HG03175 (cell line): ENCODE measurements around the gene MTG1.

ENCODE experiments used
- ATAC-seq: cut with Tn5 transposase; IDR thresholded peaks from one replicate; pipeline ENCODE4 v1.9.1; 2021; ENCODE audit warnings: mild to moderate bottlenecking, moderate library complexity; ENCODE audit not compliant: unreplicated experiment

The MTG1 gene

DNA sequence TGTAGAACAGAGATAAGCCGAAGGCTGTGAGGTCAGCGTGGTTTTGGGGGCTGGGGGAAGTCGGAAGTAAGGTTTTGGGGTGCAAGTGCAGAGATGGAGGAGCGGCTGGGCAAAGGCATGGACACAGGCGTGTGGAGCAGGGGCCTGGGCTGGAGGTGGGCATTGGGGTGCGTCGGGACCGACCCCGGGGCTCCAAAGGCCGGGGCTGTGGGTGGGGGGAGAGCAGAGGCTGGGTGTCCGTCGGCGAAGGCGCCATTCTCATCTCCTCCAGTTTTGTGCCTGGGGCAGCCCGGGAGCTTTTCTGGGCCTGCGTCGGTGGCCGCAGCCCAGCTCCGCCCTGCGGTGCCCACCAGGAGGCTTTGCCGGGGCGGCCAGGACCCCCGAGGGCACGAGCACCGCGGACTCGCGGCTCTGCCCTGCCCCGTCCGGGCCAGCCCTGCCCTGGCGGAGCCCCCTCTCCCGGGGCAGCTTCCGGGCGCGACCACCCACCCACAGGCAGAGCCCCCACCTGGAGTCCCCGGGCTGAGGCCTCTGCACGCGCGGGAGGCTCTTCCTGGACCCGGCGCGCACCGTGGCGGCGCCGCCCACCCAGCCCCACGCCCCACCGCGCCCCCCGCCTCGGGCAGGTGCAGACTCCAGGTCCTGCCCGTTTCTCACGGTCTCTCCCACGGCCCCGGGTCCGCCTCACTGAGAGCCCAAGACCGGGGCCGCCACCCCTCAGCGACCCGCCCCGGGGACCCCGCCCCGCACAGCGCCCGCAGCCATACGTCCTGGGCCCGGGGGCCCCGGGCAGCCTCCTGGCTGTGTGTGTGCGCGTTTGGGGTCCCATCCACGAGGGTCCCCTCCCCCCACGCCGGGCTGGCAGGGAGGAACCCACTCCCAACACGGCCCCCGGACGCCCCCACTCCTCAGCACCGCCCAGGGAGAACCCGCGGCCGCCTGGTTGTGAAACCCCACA, 52.1 kb downstream of the MTG1 start:
- no peak for ATAC-seq

DNA sequence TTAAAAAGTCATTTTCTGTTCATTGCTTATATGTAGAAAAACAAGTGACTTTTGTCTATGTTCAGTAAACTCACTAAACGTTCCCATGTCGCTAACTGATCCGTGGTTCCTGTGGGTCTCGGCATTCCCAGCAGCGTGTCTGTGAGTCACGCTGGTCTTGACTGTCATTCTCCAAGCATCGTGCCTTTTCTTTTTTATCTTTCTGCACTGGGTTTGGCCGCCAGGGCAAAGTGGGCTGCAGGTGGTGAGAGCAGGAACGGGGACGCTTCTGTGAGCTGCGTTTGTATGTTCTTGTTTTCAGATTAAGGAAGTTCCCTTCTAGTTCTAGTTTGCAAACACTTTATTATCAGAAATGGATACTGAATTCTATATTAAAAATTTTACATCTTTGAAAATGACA, 53.0 kb downstream of the MTG1 start:
- no peak for ATAC-seq

DNA sequence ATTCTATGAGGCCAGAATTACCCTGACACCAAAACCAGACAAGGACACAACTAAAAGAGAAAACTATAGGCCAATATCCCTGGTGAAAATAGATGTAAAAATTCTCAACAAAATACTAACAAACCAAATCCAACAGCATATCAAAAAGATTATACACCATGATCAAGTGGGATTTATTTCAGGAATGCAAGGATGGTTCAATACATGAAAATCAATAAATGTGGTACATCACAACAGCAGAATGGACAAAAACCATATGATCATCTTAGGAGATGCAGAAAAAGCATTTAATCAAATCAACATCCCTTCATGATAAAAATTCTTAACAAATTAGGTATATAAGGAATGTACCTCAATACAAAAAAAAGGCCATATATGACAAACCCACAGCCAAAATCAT, 54.2 kb downstream of the MTG1 start:
- ATAC-seq, result no peak

- no peak for ATAC-seq
These were observed 57.4 kb downstream of the MTG1 start for GRCh38 chr10:133451346-133451745.

- ATAC-seq, result no peak
These were observed 58.5 kb downstream of the MTG1 start for GRCh38 chr10:133452453-133452852.

DNA sequence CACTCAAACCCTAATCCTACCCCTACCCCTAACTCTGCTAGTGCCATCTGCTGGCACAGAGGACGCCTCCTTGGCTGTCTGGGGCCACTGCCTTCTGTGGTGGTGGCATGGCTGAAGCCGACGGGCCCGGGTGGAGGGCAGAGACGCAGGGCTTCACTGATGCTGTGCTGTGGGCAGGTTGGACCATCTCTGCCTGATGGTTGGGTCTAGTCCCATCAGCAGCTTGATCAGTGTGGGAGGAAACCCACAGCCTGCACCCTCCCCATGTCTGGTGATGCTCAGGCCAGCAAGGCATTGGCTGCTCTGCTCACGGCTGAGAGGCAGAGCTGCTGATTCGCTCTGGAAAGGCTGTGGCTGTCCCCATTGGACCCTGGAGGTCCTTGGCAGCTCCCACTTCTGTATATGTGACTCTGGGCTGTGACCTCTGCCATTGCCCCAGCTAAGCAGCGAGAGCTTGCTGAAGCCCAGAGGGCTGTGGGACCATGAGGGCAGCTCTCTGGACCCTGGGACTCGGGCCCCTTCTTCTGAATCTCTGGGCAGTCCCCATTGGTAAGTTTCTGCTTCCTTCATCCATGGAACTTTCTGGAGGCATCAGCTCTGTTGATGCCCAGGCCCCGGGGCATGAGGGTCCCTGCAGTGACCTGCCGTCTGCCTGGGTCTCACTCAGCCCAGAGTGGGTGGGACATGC, 59.7 kb downstream of the MTG1 start, which contains the start of gene SCART1:
TSS of gene SCART1 (plus strand) at position 430 of the 688 bp plus-strand sequence. CDS start at position 483, 53 bp downstream.
- no peak for ATAC-seq

- no peak for ATAC-seq
These were observed 60.4 kb downstream of the MTG1 start for GRCh38 chr10:133454204-133454893.

DNA sequence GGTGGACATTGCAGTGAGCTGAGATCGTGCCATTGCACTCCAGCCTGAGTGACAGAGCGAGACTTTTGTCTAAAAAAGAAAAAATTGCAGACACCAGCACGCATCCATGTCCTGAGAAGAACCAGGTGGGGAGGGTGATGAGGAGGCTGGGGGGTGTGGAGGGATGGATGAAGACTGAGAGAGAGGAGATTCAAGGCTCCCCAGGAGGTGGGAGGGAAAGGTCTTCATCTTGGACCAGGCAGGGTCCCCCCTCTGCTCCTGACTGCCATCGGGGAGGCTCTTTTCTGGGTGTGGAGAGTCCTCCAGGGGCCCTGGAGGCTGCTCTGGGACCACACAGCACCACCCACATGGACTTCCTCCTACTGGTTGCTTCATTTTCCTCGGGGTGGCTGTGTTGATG, 61.2 kb downstream of the MTG1 start:
- ATAC-seq, result no peak

DNA sequence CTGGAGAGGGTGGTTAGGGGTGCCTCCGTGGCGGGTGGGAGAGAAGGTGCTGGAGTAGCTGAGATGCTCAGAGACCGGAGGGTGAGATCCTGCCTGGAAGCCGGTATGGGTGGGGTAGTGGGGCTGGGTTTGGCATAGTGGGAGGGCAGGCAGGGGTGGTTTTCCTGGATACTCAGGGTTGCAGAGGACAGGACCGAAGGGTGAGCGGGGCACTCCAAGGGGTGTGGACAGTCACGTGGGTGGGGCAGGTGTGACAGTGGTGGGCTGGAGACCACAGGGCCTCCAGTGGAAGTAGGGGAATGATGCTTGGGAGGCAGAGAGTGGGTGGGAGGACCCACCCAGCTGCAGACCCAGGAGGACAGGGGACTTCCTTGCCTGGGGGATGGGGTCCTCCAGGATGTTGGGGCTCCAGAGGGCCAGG, 61.7 kb downstream of the MTG1 start:
- no peak for ATAC-seq

DNA sequence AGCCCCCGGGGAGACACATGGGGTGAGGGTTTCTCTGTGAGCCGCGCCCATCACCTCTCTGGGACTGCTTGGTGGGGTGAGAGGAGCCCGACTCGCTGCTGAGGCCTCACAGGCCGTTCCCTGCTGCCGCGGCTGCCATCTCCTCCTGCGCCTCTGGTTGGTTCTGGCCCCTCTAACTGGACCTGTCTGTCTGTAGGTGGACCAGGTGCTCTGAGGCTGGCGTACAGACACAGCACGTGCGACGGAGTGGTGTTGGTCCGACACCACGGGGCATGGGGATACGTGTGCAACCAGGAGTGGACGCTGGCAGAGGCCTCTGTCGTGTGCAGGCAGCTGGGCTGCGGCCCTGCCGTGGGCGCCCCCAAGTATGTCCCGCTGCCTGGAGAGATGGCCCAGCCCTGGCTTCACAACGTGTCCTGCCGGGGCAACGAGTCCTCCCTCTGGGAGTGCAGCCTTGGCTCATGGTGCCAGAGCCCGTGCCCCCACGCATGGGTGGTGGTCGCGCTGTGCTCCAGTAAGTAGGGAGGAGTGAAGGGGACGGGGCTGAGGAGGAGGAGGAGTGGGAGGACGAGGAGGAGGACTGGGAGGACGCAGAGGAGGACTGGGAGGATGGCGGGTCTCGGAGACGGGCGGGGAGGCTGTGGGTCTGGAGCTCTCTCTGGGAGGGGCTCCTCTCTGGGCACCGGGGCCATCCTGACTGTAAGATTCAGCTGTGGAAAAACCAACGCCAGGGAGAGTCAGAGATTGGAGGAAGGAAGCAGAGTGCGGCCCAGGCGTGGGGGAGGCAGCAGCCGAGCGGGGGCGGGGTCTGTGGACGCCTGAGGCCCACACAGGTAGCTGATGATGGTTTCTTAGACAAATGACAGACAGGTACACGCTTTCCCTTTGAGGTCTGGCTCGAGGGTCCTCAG, 62.3 kb downstream of the MTG1 start:
- ATAC-seq, result no peak

- no peak for ATAC-seq
These were observed 63.3 kb downstream of the MTG1 start for GRCh38 chr10:133457100-133457841.

GRCh38 chr10:133458021-133458709, 64.2 kb downstream of the MTG1 start:
- ATAC-seq, result no peak

GRCh38 chr10:133458710-133459453, 64.9 kb downstream of the MTG1 start:
- no peak for ATAC-seq

DNA sequence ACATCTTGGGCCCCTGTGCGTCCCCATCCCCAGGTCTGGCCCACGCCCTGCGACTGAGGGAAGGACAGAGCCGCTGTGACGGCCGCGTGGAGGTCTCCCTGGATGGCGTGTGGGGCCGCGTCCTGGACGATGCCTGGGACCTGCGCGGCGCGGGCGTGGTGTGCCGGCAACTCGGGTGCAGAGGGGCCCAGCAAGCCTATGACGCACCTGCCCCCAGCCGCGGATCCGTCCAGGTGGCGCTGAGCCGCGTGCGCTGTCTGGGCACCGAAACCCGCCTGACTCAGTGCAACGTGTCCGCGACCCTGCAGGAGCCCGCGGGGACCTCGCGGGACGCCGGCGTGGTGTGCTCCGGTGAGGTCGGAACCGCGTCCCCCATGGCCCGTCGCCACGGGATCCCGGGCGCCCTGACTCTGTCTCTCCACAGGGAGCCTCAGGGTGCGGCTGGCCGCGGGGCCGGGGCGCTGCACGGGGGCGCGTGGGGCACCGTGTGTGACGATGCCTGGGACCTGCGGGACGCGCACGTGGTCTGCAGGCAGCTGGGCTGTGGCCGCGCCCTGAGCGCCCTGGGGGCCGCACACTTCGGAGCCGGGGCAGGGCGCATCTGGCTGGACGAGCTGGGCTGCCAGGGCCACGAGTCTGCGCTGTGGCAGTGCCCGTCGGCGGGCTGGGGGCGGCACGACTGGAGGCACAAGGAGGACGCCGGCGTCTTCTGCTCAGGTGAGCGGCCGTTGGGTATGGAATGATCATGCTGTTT, 65.7 kb downstream of the MTG1 start:
- no peak for ATAC-seq

- no peak for ATAC-seq
These were observed 66.3 kb downstream of the MTG1 start for GRCh38 chr10:133460208-133460769.

DNA sequence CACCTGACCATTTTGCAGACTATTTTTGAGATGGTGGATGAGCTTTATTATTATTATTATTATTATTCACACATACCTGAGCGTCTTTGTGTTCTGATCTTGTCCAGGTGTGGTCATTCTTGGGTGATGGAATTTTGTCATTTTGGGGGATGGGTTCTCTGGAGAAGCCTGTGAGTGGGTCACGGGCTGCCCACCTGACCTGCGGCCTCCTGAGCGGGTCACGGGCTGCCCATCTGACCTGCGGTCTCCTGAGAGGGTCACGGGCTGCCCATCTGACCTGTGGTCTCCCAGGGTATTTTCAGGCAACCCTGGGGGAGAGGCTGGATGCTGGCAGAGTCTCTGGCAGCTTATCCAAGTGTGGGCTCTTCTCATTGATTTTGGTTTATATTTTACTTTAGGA, 67.1 kb downstream of the MTG1 start:
- no peak for ATAC-seq

GRCh38 chr10:133461841-133462240, 67.9 kb downstream of the MTG1 start:
- no peak for ATAC-seq
